Measurements from ENCODE around the gene TTC39C.

TTC39C gene

GRCh38 chr18:23992089-23992940, 22.2 kb upstream of the TTC39C start:
- no peak for DNase-seq

- DNase-seq, result no peak
Observed at GRCh38 chr18:23992941-23993280, 21.6 kb upstream of the TTC39C start.

- DNase-seq, result no peak
Observed at GRCh38 chr18:23994361-23994902, 20.1 kb upstream of the TTC39C start.

GRCh38 chr18:23995180-23995579, 19.4 kb upstream of the TTC39C start:
- no peak for DNase-seq

GRCh38 chr18:23998018-23998417, 16.5 kb upstream of the TTC39C start:
- no peak for DNase-seq

- no peak for DNase-seq
Observed at GRCh38 chr18:23998820-23999219, 15.7 kb upstream of the TTC39C start.

- no peak for DNase-seq
Observed at GRCh38 chr18:24000613-24001490, 13.7 kb upstream of the TTC39C start.

- DNase-seq, result no peak
Observed at GRCh38 chr18:24002479-24002878, 12.1 kb upstream of the TTC39C start.

GRCh38 chr18:24003288-24003687, 11.3 kb upstream of the TTC39C start:
- DNase-seq, result no peak

- DNase-seq, result no peak
Observed at GRCh38 chr18:24003903-24004640, 10.5 kb upstream of the TTC39C start.

- DNase-seq, result no peak
Observed at GRCh38 chr18:24006712-24007313, 7.7 kb upstream of the TTC39C start.

- DNase-seq, result no peak
Observed at GRCh38 chr18:24009246-24009645, 5.3 kb upstream of the TTC39C start.

- no peak for DNase-seq
Observed at GRCh38 chr18:24009651-24010333, 4.8 kb upstream of the TTC39C start.

GRCh38 chr18:24010673-24011072, 3.9 kb upstream of the TTC39C start:
- DNase-seq, result peak; percentile 35

GRCh38 chr18:24011123-24011917, 3.2 kb upstream of the TTC39C start:
- peak; percentile 27 for DNase-seq

GRCh38 chr18:24013051-24013450, 1.5 kb upstream of the TTC39C start:
- no peak for DNase-seq

- peak; percentile 75 for DNase-seq
Observed at GRCh38 chr18:24014986-24015638, 558 bp downstream of the TTC39C start.

GRCh38 chr18:24015639-24016631, 1.4 kb downstream of the TTC39C start:
- DNase-seq, result no peak

GRCh38 chr18:24016643-24017042, 2.1 kb downstream of the TTC39C start:
- DNase-seq, result peak; percentile 35
